ENCODE data around the gene ZBTB20.
A peak's percentile ranks its signal among the peaks of the same experiment; 100 is the strongest.

Gene ZBTB20

GRCh38 chr3:115095236-115095635, 51.9 kb downstream of the ZBTB20 start:
- H4K8ac ChIP-seq (ENCODE audit: low read length), result no peak overlapping the region
- H2BK120ac ChIP-seq (ENCODE audit: low read depth, low read length), result no peak overlapping the region
- H3K4me3 ChIP-seq (ENCODE audit: insufficient read depth in 1 of 2, low read depth in 1 of 2, low read length in 2 of 2), result no peak overlapping the region
- H2BK12ac ChIP-seq (ENCODE audit: low read length in 2 of 2), result no peak overlapping the region
- no peak overlapping the region for H3K9ac ChIP-seq (ENCODE audit: low read length)
- H3K27ac ChIP-seq (ENCODE audit: low read length, poor library complexity, severe bottlenecking), result no peak overlapping the region
- DNase-seq, result no peak
- no peak overlapping the region for H3K4me2 ChIP-seq (ENCODE audit: low read length, poor library complexity, severe bottlenecking)
- peaks cover 2% of the 10 kb centered on the region for H3K79me1 ChIP-seq (replicated peaks; ENCODE audit: low read length, poor library complexity, severe bottlenecking)
- no peak overlapping the region for H3K18ac ChIP-seq (ENCODE audit: low read depth in 1 of 2, low read length in 2 of 2)
- H3K27me3 ChIP-seq (ENCODE audit: control insufficient read depth in 1 of 2, insufficient read depth in 1 of 2, low read length in 2 of 2), result no peaks in the 10 kb centered on the region
- H3K4me1 ChIP-seq (ENCODE audit: control insufficient read depth, insufficient read depth, low read depth, low read length), result no peaks in the 10 kb centered on the region
- no peak overlapping the region for H2AFZ ChIP-seq (ENCODE audit: low read depth, low read length)
- no peak overlapping the region for H3K14ac ChIP-seq (ENCODE audit: low read length in 2 of 2)
- no peak overlapping the region for H3K23ac ChIP-seq (ENCODE audit: low read length in 2 of 2)
- H3K4ac ChIP-seq (ENCODE audit: low read depth in 1 of 2, low read length in 2 of 2), result no peak overlapping the region
- H3K36me3 ChIP-seq (ENCODE audit: control insufficient read depth in 1 of 2, insufficient read depth in 2 of 2, low read depth in 1 of 2, low read length in 2 of 2), result no peaks in the 10 kb centered on the region
- no peak overlapping the region for H2AK5ac ChIP-seq (ENCODE audit: low read length, severe bottlenecking)
- H3K9me3 ChIP-seq (ENCODE audit: control insufficient read depth, low read length), result no peaks in the 10 kb centered on the region
- H4K91ac ChIP-seq (ENCODE audit: low read length), result no peak overlapping the region
- H2BK15ac ChIP-seq (ENCODE audit: low read depth, poor library complexity, severe bottlenecking), result no peak overlapping the region
- WGBS, result no CpG with 5 or more reads among the region's 1 CpG
- no peak overlapping the region for H2BK5ac ChIP-seq (ENCODE audit: low read depth, low read length, poor library complexity, severe bottlenecking)

DNA sequence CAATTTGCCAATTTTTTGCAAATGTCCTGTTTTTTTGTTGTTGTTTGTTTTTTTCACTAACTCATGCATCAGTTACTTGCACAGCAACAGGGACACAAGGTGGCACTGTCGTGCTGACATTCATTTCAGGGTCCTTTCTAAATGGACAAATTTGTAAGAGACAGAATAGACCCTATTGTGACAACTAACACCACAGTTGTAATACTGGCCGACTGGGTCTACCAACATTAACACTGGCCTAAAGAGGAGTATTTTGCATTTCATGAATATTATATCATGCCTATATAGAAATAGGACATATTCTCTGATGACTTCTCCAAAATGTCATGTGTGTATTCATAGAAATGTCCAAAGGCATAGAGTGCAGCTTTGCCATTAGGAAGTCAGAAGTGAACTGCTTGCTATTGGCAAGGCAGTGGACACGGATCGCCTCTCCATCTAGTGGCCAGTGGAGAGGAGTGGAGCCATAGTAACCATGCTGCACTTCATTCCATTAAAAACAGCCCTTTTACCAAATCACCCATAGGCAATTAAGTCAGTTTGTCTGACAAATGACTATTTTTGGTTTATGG, 54.8 kb downstream of the ZBTB20 start:
- H3K4me2 ChIP-seq (ENCODE audit: low read length, poor library complexity, severe bottlenecking), result no peak overlapping the region
- peak; percentile 72 for DNase-seq
- H3K27ac ChIP-seq (ENCODE audit: low read length, poor library complexity, severe bottlenecking), result no peak overlapping the region
- H2AK5ac ChIP-seq (ENCODE audit: low read length, severe bottlenecking), result no peak overlapping the region
- no peak overlapping the region for H4K8ac ChIP-seq (ENCODE audit: low read length)
- no peak overlapping the region for H3K18ac ChIP-seq (ENCODE audit: low read depth in 1 of 2, low read length in 2 of 2)
- no peak overlapping the region for H2BK15ac ChIP-seq (ENCODE audit: low read depth, poor library complexity, severe bottlenecking)
- WGBS, result 0% methylated on average over 3 of the region's 4 CpGs
- no peaks in the 10 kb centered on the region for H3K27me3 ChIP-seq (ENCODE audit: control insufficient read depth in 1 of 2, insufficient read depth in 1 of 2, low read length in 2 of 2)
- no peak overlapping the region for H2BK12ac ChIP-seq (ENCODE audit: low read length in 2 of 2)
- no peaks in the 10 kb centered on the region for H3K4me1 ChIP-seq (ENCODE audit: control insufficient read depth, insufficient read depth, low read depth, low read length)
- H3K79me1 ChIP-seq (replicated peaks; ENCODE audit: low read length, poor library complexity, severe bottlenecking), result peaks cover 2% of the 10 kb centered on the region
- no peak overlapping the region for H2BK5ac ChIP-seq (ENCODE audit: low read depth, low read length, poor library complexity, severe bottlenecking)
- H3K9me3 ChIP-seq (ENCODE audit: control insufficient read depth, low read length), result no peaks in the 10 kb centered on the region
- H3K4me3 ChIP-seq (ENCODE audit: insufficient read depth in 1 of 2, low read depth in 1 of 2, low read length in 2 of 2), result no peak overlapping the region
- no peak overlapping the region for H3K23ac ChIP-seq (ENCODE audit: low read length in 2 of 2)
- H3K4ac ChIP-seq (ENCODE audit: low read depth in 1 of 2, low read length in 2 of 2), result no peak overlapping the region
- H3K9ac ChIP-seq (ENCODE audit: low read length), result peak overlapping the region; percentile 48
- H4K91ac ChIP-seq (ENCODE audit: low read length), result no peak overlapping the region
- H3K36me3 ChIP-seq (ENCODE audit: control insufficient read depth in 1 of 2, insufficient read depth in 2 of 2, low read depth in 1 of 2, low read length in 2 of 2), result no peaks in the 10 kb centered on the region
- no peak overlapping the region for H3K14ac ChIP-seq (ENCODE audit: low read length in 2 of 2)
- no peak overlapping the region for H2BK120ac ChIP-seq (ENCODE audit: low read depth, low read length)
- no peak overlapping the region for H2AFZ ChIP-seq (ENCODE audit: low read depth, low read length)

DNA sequence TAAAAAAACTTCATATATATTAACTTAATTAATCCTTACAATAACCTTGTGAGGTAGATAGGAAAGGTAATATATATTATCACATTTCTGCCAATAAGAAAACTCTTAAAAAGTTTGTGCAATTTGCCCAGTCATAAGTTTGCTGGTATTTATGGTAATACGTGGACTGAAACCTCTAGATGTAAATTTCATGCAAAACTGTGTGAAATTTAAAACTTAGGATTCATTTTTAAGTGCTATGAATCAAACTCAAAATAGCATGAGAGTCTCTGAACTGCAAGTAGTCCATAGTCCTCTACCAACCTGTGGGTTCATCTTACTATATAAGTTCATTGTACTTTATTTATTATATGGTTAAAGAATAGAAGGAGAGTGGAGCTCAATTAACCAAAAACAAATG, 56.4 kb downstream of the ZBTB20 start:
- no peak overlapping the region for H3K4ac ChIP-seq (ENCODE audit: low read depth in 1 of 2, low read length in 2 of 2)

DNA sequence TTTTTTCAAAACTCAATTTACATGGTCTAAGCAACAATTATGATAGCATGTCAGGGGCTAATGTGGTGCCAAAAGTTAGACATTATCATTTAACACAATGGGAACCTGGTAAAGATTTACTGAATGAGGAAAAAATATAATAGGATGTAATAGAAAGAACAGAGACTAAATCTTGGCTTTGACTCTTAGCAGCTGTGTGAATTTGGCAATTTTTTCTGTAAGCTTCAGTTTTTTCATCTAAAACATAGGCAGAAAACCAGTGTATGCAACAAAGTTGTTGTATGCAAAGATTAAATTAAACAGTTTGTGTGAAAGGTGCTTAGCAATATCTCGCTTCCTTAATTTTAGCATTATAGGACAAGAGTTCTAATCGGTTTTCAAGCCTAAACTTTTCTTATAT, 57.6 kb downstream of the ZBTB20 start:
- Histone ChIP-seq H3K4me3 (ENCODE audit: insufficient read depth in 1 of 2, low read depth in 1 of 2, low read length in 2 of 2) (no peak overlapping the region), H3K23ac (ENCODE audit: low read length in 2 of 2) (no peak overlapping the region)
- WGBS, result no CpG with 5 or more reads among the region's 2 CpGs

More for the DNA sequence above, 56.4 kb downstream of the ZBTB20 start:
- Histone ChIP-seq H3K9ac (ENCODE audit: low read length) (no peak overlapping the region), H2AFZ (ENCODE audit: low read depth, low read length) (no peak overlapping the region), H3K23ac (ENCODE audit: low read length in 2 of 2) (no peak overlapping the region), H3K79me1 (replicated peaks; ENCODE audit: low read length, poor library complexity, severe bottlenecking) (peaks cover 2% of the 10 kb centered on the region), H2BK5ac (ENCODE audit: low read depth, low read length, poor library complexity, severe bottlenecking) (no peak overlapping the region), H2BK120ac (ENCODE audit: low read depth, low read length) (no peak overlapping the region), H4K91ac (ENCODE audit: low read length) (no peak overlapping the region), H3K9me3 (ENCODE audit: control insufficient read depth, low read length) (no peaks in the 10 kb centered on the region), H2BK12ac (ENCODE audit: low read length in 2 of 2) (no peak overlapping the region), H3K27ac (ENCODE audit: low read length, poor library complexity, severe bottlenecking) (no peak overlapping the region), H3K4me2 (ENCODE audit: low read length, poor library complexity, severe bottlenecking) (no peak overlapping the region), H4K8ac (ENCODE audit: low read length) (no peak overlapping the region), H3K36me3 (ENCODE audit: control insufficient read depth in 1 of 2, insufficient read depth in 2 of 2, low read depth in 1 of 2, low read length in 2 of 2) (no peaks in the 10 kb centered on the region), H3K18ac (ENCODE audit: low read depth in 1 of 2, low read length in 2 of 2) (no peak overlapping the region), H2BK15ac (ENCODE audit: low read depth, poor library complexity, severe bottlenecking) (no peak overlapping the region), H3K27me3 (ENCODE audit: control insufficient read depth in 1 of 2, insufficient read depth in 1 of 2, low read length in 2 of 2) (no peaks in the 10 kb centered on the region), H3K4me3 (ENCODE audit: insufficient read depth in 1 of 2, low read depth in 1 of 2, low read length in 2 of 2) (no peak overlapping the region), H2AK5ac (ENCODE audit: low read length, severe bottlenecking) (no peak overlapping the region), H3K14ac (ENCODE audit: low read length in 2 of 2) (no peak overlapping the region), H3K4me1 (ENCODE audit: control insufficient read depth, insufficient read depth, low read depth, low read length) (no peaks in the 10 kb centered on the region)
- WGBS, result 50% methylated on average over 1 of the region's 1 CpG
- no peak for DNase-seq

More for the DNA sequence above, 57.6 kb downstream of the ZBTB20 start:
- H4K91ac ChIP-seq (ENCODE audit: low read length), result no peak overlapping the region
- H2BK120ac ChIP-seq (ENCODE audit: low read depth, low read length), result no peak overlapping the region
- no peaks in the 10 kb centered on the region for H3K9me3 ChIP-seq (ENCODE audit: control insufficient read depth, low read length)
- no peak overlapping the region for H3K14ac ChIP-seq (ENCODE audit: low read length in 2 of 2)
- no peaks in the 10 kb centered on the region for H3K36me3 ChIP-seq (ENCODE audit: control insufficient read depth in 1 of 2, insufficient read depth in 2 of 2, low read depth in 1 of 2, low read length in 2 of 2)
- no peak overlapping the region for H2AFZ ChIP-seq (ENCODE audit: low read depth, low read length)
- no peaks in the 10 kb centered on the region for H3K27me3 ChIP-seq (ENCODE audit: control insufficient read depth in 1 of 2, insufficient read depth in 1 of 2, low read length in 2 of 2)
- no peak overlapping the region for H3K18ac ChIP-seq (ENCODE audit: low read depth in 1 of 2, low read length in 2 of 2)
- no peak overlapping the region for H3K27ac ChIP-seq (ENCODE audit: low read length, poor library complexity, severe bottlenecking)
- no peak overlapping the region for H2AK5ac ChIP-seq (ENCODE audit: low read length, severe bottlenecking)
- H3K9ac ChIP-seq (ENCODE audit: low read length), result no peak overlapping the region
- no peak overlapping the region for H2BK15ac ChIP-seq (ENCODE audit: low read depth, poor library complexity, severe bottlenecking)
- peaks cover 2% of the 10 kb centered on the region for H3K79me1 ChIP-seq (replicated peaks; ENCODE audit: low read length, poor library complexity, severe bottlenecking)
- no peak overlapping the region for H3K4ac ChIP-seq (ENCODE audit: low read depth in 1 of 2, low read length in 2 of 2)
- no peaks in the 10 kb centered on the region for H3K4me1 ChIP-seq (ENCODE audit: control insufficient read depth, insufficient read depth, low read depth, low read length)
- H3K4me2 ChIP-seq (ENCODE audit: low read length, poor library complexity, severe bottlenecking), result no peak overlapping the region
- no peak for DNase-seq
- H2BK12ac ChIP-seq (ENCODE audit: low read length in 2 of 2), result no peak overlapping the region
- no peak overlapping the region for H2BK5ac ChIP-seq (ENCODE audit: low read depth, low read length, poor library complexity, severe bottlenecking)
- H4K8ac ChIP-seq (ENCODE audit: low read length), result no peak overlapping the region
